H9 (cell line): ENCODE data around the gene CAMTA1. TPM values are rescaled to one million over a fixed set of nuclear protein-coding genes. Genes with fewer than 3 reads are reported as not detected.

ENCODE experiments used
- DNase-seq: peaks from one replicate; pipeline ENCODE4 v3.0.0-alpha.2; 2017
- H2AFZ ChIP-seq: one replicate; pipeline ENCODE4 v1.6.1; 2013; ENCODE audit warnings: mild to moderate bottlenecking, low read length, control low read depth, moderate library complexity
- H2AK5ac ChIP-seq: 2 replicates; pipeline ENCODE4 v1.6.1; 2013; ENCODE audit warnings: low read length, control low read depth, mixed read lengths; ENCODE audit not compliant: insufficient read length
- H2BK120ac ChIP-seq: one replicate; pipeline ENCODE4 v1.6.1; 2013; ENCODE audit warnings: low read depth, mild to moderate bottlenecking, low read length, control low read depth, inconsistent platforms; ENCODE audit not compliant: poor library complexity, severe bottlenecking
- H2BK12ac ChIP-seq: 2 replicates; pipeline ENCODE4 v1.6.1; 2013; ENCODE audit warnings: low read length, control low read depth, mixed read lengths, low read depth; ENCODE audit not compliant: insufficient read length
- H2BK15ac ChIP-seq: 2 replicates; pipeline ENCODE4 v1.6.1; 2013; ENCODE audit warnings: low read depth, low read length, control low read depth
- H2BK20ac ChIP-seq: one replicate; pipeline ENCODE4 v1.6.1; 2013; ENCODE audit warnings: low read depth, mild to moderate bottlenecking, low read length, control low read depth, inconsistent platforms; ENCODE audit not compliant: poor library complexity, severe bottlenecking
- H2BK5ac ChIP-seq: 2 replicates; pipeline ENCODE4 v1.6.1; 2013; ENCODE audit warnings: low read length, control low read depth, mixed read lengths; ENCODE audit not compliant: insufficient read length
- H3K14ac ChIP-seq: 2 replicates; pipeline ENCODE4 v1.6.1; 2013; ENCODE audit warnings: low read length, control low read depth; ENCODE audit not compliant: insufficient read depth
- H3K18ac ChIP-seq: 2 replicates; pipeline ENCODE4 v1.6.1; 2013; ENCODE audit warnings: low read depth, mild to moderate bottlenecking, mixed read lengths, low read length, control low read depth; ENCODE audit not compliant: insufficient read length
- H3K23ac ChIP-seq: 2 replicates; pipeline ENCODE4 v1.6.1; 2013; ENCODE audit warnings: low read length, control low read depth, mixed read lengths, low read depth; ENCODE audit not compliant: insufficient read length
- H3K23me2 ChIP-seq: 2 replicates; pipeline ENCODE4 v1.6.1; 2013; ENCODE audit warnings: low read depth, mild to moderate bottlenecking, mixed read lengths, low read length, control low read depth; ENCODE audit not compliant: insufficient read length, poor library complexity, severe bottlenecking
- H3K27ac ChIP-seq: 2 replicates; pipeline ENCODE4 v1.5.1; 2013; ENCODE audit warnings: low read length, control low read depth, mixed read lengths, low read depth; ENCODE audit not compliant: insufficient read length
- H3K27me3 ChIP-seq: 2 replicates; pipeline ENCODE4 v1.6.1; 2013; ENCODE audit warnings: low read length, control low read depth, inconsistent platforms; ENCODE audit not compliant: insufficient read depth
- H3K4ac ChIP-seq: 2 replicates; pipeline ENCODE4 v1.6.1; 2013; ENCODE audit warnings: low read depth, mild to moderate bottlenecking, control low read depth, inconsistent platforms, low read length, moderate library complexity
- H3K4me1 ChIP-seq: 2 replicates; pipeline ENCODE4 v1.6.1; 2013; ENCODE audit warnings: low read length, control low read depth, inconsistent platforms; ENCODE audit not compliant: insufficient read depth
- H3K4me2 ChIP-seq: 2 replicates; pipeline ENCODE4 v1.6.1; 2013; ENCODE audit warnings: low read length, control low read depth, mixed read lengths; ENCODE audit not compliant: insufficient read length, insufficient read depth
- H3K56ac ChIP-seq: 2 replicates; pipeline ENCODE4 v1.6.1; 2013; ENCODE audit warnings: low read depth, mild to moderate bottlenecking, mixed read lengths, low read length, control low read depth; ENCODE audit not compliant: insufficient read length
- H3K79me1 ChIP-seq: 2 replicates; pipeline ENCODE4 v1.6.1; 2013; ENCODE audit warnings: low read depth, mild to moderate bottlenecking, moderate library complexity, low read length, control low read depth, inconsistent platforms; ENCODE audit not compliant: insufficient read depth, poor library complexity, severe bottlenecking
- H3K79me2 ChIP-seq: 2 replicates; pipeline ENCODE4 v1.6.1; 2013; ENCODE audit warnings: low read length, control low read depth, inconsistent platforms; ENCODE audit not compliant: insufficient read depth
- H3K9ac ChIP-seq: 2 replicates; pipeline ENCODE4 v1.6.1; 2013; ENCODE audit warnings: low read length, control low read depth, mixed read lengths; ENCODE audit not compliant: insufficient read length; ENCODE audit errors: extremely low read depth
- H3K9me3 ChIP-seq: one replicate; pipeline ENCODE4 v1.6.1; 2013; ENCODE audit warnings: low read depth, low read length, inconsistent platforms; ENCODE audit not compliant: control insufficient read depth
- H3T11ph ChIP-seq: one replicate; pipeline ENCODE4 v1.6.1; 2013; ENCODE audit warnings: mild to moderate bottlenecking, low read length, control low read depth, inconsistent platforms
- H4K20me1 ChIP-seq: one replicate; pipeline ENCODE4 v1.6.1; 2013; ENCODE audit not compliant: control insufficient read depth, insufficient read length, insufficient read depth
- H4K5ac ChIP-seq: 2 replicates; pipeline ENCODE4 v1.6.1; 2013; ENCODE audit warnings: low read depth, mild to moderate bottlenecking, mixed read lengths, low read length, control low read depth; ENCODE audit not compliant: insufficient read length
- H4K8ac ChIP-seq: replicated peaks from 2 replicates; pipeline ENCODE4 v1.6.1; 2013; ENCODE audit warnings: low read length, control low read depth, mixed read lengths, low read depth; ENCODE audit not compliant: insufficient read length
- H4K91ac ChIP-seq: 2 replicates; pipeline ENCODE4 v1.6.1; 2013; ENCODE audit warnings: low read depth, mild to moderate bottlenecking, moderate library complexity, mixed read lengths, low read length, control low read depth; ENCODE audit not compliant: insufficient read length
- H3K27ac Mint-ChIP-seq, 3 experiments: 2 replicates in 2 of 3; 3 replicates in 1 of 3; pipeline ENCODE4 v1.8.0; 2020 to 2021; ENCODE audit warnings: mixed read lengths in 3 of 3, mild to moderate bottlenecking in 1 of 3, moderate library complexity in 1 of 3
- H3K27me3 Mint-ChIP-seq: 2 replicates; pipeline ENCODE4 v1.8.0; 2021; ENCODE audit warnings: low read depth, mild to moderate bottlenecking, moderate library complexity, mixed read lengths
- H3K36me3 Mint-ChIP-seq, 3 experiments: 2 replicates in 2 of 3; 3 replicates in 1 of 3; pipeline ENCODE4 v1.8.0; 2020 to 2021; ENCODE audit warnings: low read depth in 3 of 3, mixed read lengths in 3 of 3; ENCODE audit not compliant: insufficient read depth in 1 of 3
- H3K4me1 Mint-ChIP-seq, 2 experiments: 2 replicates each; pipeline ENCODE4 v1.8.0; 2020; ENCODE audit warnings: mixed read lengths in 2 of 2
- H3K4me3 Mint-ChIP-seq, 2 experiments: 2 replicates in 1 of 2; 3 replicates in 1 of 2; pipeline ENCODE4 v1.8.0; 2020 to 2021; ENCODE audit warnings: mild to moderate bottlenecking in 2 of 2, mixed read lengths in 2 of 2, moderate library complexity in 1 of 2
- H3K9me3 Mint-ChIP-seq, 2 experiments: 2 replicates in 1 of 2; 3 replicates in 1 of 2; pipeline ENCODE4 v1.8.0; 2020; ENCODE audit warnings: mild to moderate bottlenecking in 2 of 2, mixed read lengths in 2 of 2, moderate library complexity in 1 of 2
- CTCF ChIP-seq: fragments of 200-600 bp; sonication (generic); conservative IDR thresholded peaks from 3 replicates; pipeline ENCODE4 v1.8.0; 2021; ENCODE audit warnings: antibody characterized with exemption, mild to moderate bottlenecking
- WGBS: extraction: QIAGEN DNeasy Blood & Tissue Kit; methylation state at CpG from one replicate; pipeline ENCODE4 v1.1.7; 2013; ENCODE audit warnings: missing lambda C conversion rate, low lambda C conversion rate, mixed read lengths; ENCODE audit not compliant: insufficient read length; ENCODE audit errors: extremely low coverage; 5-methylcytosine and 5-hydroxymethylcytosine counted together
- total RNA-seq: library from RNA; stranded (reverse); gene quantifications from 2 replicates; pipeline ENCODE4 v1.2.1, GENCODE V29; 2021

CAMTA1 gene
- total RNA-seq, 1 experiment from 2014 or later: 115 TPM

DNA sequence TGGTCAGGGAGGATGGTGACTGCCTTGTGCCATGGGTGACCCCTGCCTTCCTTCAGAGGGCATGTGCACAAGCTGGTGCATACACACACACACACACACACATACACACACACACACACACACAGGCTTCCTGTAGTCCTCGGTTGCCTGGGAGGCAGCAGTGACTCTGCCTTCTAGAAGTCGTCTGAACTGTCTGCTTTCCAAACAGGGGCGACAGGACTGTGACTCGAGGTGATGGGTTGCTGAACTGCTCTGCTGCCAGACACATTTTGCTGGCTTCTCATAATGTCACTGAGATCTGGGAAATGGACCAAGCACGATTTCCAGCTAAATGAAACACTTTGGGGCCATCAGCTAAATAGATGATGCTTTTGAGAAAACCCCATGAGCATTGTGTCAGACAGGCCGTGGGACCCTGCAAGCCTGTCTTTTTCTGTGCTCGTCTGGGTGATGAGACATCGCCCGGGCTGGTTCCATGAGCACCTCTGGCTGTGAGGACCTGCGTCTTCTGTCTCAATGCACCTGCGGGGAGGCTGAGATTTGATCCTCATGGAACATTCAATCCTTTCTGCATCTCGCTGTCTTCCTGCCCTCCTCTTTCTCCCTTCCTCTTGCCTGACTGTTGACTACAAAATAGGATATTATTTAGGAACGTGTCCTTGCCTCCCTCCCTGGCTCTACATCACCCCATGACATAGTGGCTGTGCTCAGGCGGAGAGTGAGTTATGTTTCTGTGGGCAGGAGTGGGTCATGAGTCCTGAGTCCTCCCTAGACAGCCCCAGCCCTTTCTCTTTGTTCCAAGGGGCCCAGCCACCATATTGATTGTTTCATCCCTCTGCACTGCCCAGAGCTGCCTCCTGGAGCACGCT, 436.8 kb downstream of the CAMTA1 start:
- no peak overlapping the region for H2BK20ac ChIP-seq
- Mint-ChIP-seq H3K36me3 (no peaks in the 10 kb centered on the region; a peak in 1 of 7 replicates), H3K4me1 (peaks cover 0 to 2% of the 10 kb centered on the region in 2 experiments; a peak in 2 of 4 replicates), H3K27me3 (no peaks in the 10 kb centered on the region), H3K9me3 (no peaks in the 10 kb centered on the region; a peak in 1 of 5 replicates), H3K4me3 (no peak overlapping the region), H3K27ac (no peak overlapping the region; a peak in 1 of 7 replicates)
- no peaks in the 10 kb centered on the region for H3K27me3 ChIP-seq
- H3K56ac ChIP-seq: no peak overlapping the region
- no peak overlapping the region for H3K9ac ChIP-seq
- no peaks in the 10 kb centered on the region for H3K79me2 ChIP-seq
- H3T11ph ChIP-seq: no peak overlapping the region
- H2BK5ac ChIP-seq: no peak overlapping the region
- H3K23ac ChIP-seq: no peak overlapping the region
- TF ChIP-seq CTCF: no peak
- no peak overlapping the region for H3K18ac ChIP-seq
- H4K20me1 ChIP-seq: no peaks in the 10 kb centered on the region
- H2AK5ac ChIP-seq: no peak overlapping the region
- H4K91ac ChIP-seq: no peak overlapping the region
- no peaks in the 10 kb centered on the region for H3K9me3 ChIP-seq
- no peak overlapping the region for H3K27ac ChIP-seq
- H3K79me1 ChIP-seq: no peaks in the 10 kb centered on the region
- H3K4ac ChIP-seq: no peak overlapping the region
- WGBS: no CpG with 5 or more reads among the region's 15 CpGs
- no peak overlapping the region for H3K14ac ChIP-seq
- H3K4me1 ChIP-seq: no peaks in the 10 kb centered on the region
- no peak overlapping the region; the same call in 1 of the 2 replicates for H2BK15ac ChIP-seq
- no peak overlapping the region for H2BK120ac ChIP-seq
- H3K4me2 ChIP-seq: no peak overlapping the region
- no peak overlapping the region for H2BK12ac ChIP-seq
- no peak for DNase-seq
- no peaks in the 10 kb centered on the region for H3K23me2 ChIP-seq
- no peak overlapping the region for H4K8ac ChIP-seq
- no peak overlapping the region for H4K5ac ChIP-seq
- no peak overlapping the region for H2AFZ ChIP-seq
